IMR-90 (cell line): Measurements from ENCODE around the gene HNMT. TPM values are rescaled to one million over a fixed set of nuclear protein-coding genes. Genes with fewer than 3 reads are reported as not detected.
A peak's percentile ranks its signal among the peaks of the same experiment; 100 is the strongest.

Experiments used
- ATAC-seq: fragments of 200-7000 bp; cut with Tn5 transposase; 2 replicates; pipeline ENCODE4 v1.9.1; 2020; ENCODE audit warnings: low read depth, mild to moderate bottlenecking, moderate library complexity
- BruUV-seq: library from RNA; stranded (reverse); fragments of 400-500 nt; replicated peaks from 2 replicates; lab custom pipeline; 2021; lab: Mats Ljungman, UMichigan
- CTCF ChIA-PET: fragments of 300-600 bp; formaldehyde crosslinking; extraction: SDS; loops from one replicate; lab custom pipeline; 2021; ENCODE audit warnings: antibody characterized with exemption; lab: Yijun Ruan, JAX
- POLR2A ChIA-PET: fragments of 300-600 bp; sonication (Branson Sonifier 250); formaldehyde crosslinking; loops from one replicate; lab custom pipeline; 2022; ENCODE audit warnings: antibody characterized with exemption; ENCODE audit not compliant: unreplicated experiment; lab: Charles Lee
- DNase-seq: peaks from one replicate; pipeline ENCODE4 v3.0.0; 2013
- H2AFZ ChIP-seq: replicated peaks from 2 replicates; pipeline ENCODE3; 2013; ENCODE audit warnings: low read length, mild to moderate bottlenecking; ENCODE audit not compliant: poor library complexity
- H2AK5ac ChIP-seq: 2 replicates; pipeline ENCODE4 v1.6.1; 2013; ENCODE audit warnings: low read depth, low read length, inconsistent platforms
- H2AK9ac ChIP-seq: replicated peaks from 2 replicates; pipeline ENCODE3; 2013; ENCODE audit warnings: mild to moderate bottlenecking, low read depth, low read length, moderate library complexity; ENCODE audit not compliant: poor library complexity
- H2BK120ac ChIP-seq: 2 replicates; pipeline ENCODE4 v1.6.1; 2013; ENCODE audit warnings: low read depth, low read length, inconsistent platforms
- H2BK15ac ChIP-seq: 3 replicates; pipeline ENCODE4 v1.6.1; 2013; ENCODE audit warnings: low read depth, low read length, inconsistent platforms
- H2BK20ac ChIP-seq: 2 replicates; pipeline ENCODE4 v1.6.1; 2013; ENCODE audit warnings: low read depth, mild to moderate bottlenecking, inconsistent platforms, low read length, moderate library complexity
- H2BK5ac ChIP-seq: 2 replicates; pipeline ENCODE4 v1.6.1; 2013; ENCODE audit warnings: mild to moderate bottlenecking, low read depth, low read length, inconsistent platforms; ENCODE audit not compliant: poor library complexity, severe bottlenecking
- H3K14ac ChIP-seq: replicated peaks from 2 replicates; pipeline ENCODE4 v1.6.1; 2013; ENCODE audit warnings: low read depth, low read length, inconsistent platforms
- H3K18ac ChIP-seq: 2 replicates; pipeline ENCODE4 v1.6.1; 2013; ENCODE audit warnings: low read depth, low read length, control low read depth
- H3K23ac ChIP-seq: 2 replicates; pipeline ENCODE4 v1.6.1; 2013; ENCODE audit warnings: low read depth, low read length, inconsistent platforms
- H3K27ac ChIP-seq: 2 replicates; pipeline ENCODE4 v1.5.1; 2013; ENCODE audit warnings: mild to moderate bottlenecking, control low read depth, low read length; ENCODE audit not compliant: insufficient read depth
- H3K27me3 ChIP-seq: 2 replicates; pipeline ENCODE4 v1.6.1; 2013; ENCODE audit warnings: low read length; ENCODE audit not compliant: control insufficient read depth, insufficient read depth
- H3K36me3 ChIP-seq: 2 replicates; pipeline ENCODE4 v1.6.1; 2013; ENCODE audit warnings: low read length, mixed read lengths; ENCODE audit not compliant: control insufficient read depth, insufficient read depth
- H3K4ac ChIP-seq: 2 replicates; pipeline ENCODE4 v1.6.1; 2013; ENCODE audit warnings: low read depth, low read length, inconsistent platforms
- H3K4me1 ChIP-seq: 2 replicates; pipeline ENCODE4 v1.6.1; 2013; ENCODE audit warnings: low read length, mixed read lengths; ENCODE audit not compliant: control insufficient read depth, insufficient read depth
- H3K4me2 ChIP-seq: 2 replicates; pipeline ENCODE4 v1.6.1; 2013; ENCODE audit warnings: low read depth, mild to moderate bottlenecking, control low read depth, low read length, moderate library complexity
- H3K4me3 ChIP-seq: 2 replicates; pipeline ENCODE4 v1.5.1; 2013; ENCODE audit warnings: low read depth, mild to moderate bottlenecking, control low read depth, low read length, moderate library complexity; ENCODE audit not compliant: insufficient read depth
- H3K56ac ChIP-seq: 2 replicates; pipeline ENCODE4 v1.6.1; 2013; ENCODE audit warnings: low read length, inconsistent platforms; ENCODE audit not compliant: insufficient read depth; ENCODE audit errors: extremely low read depth
- H3K79me1 ChIP-seq, 2 experiments: 2 replicates each; pipeline ENCODE4 v1.6.1; 2013; ENCODE audit warnings: low read length in 2 of 2, inconsistent platforms in 1 of 2, low read depth in 1 of 2
- H3K9ac ChIP-seq: 2 replicates; pipeline ENCODE4 v1.6.1; 2013; ENCODE audit warnings: low read depth, low read length, control low read depth
- H3K9me1 ChIP-seq: 2 replicates; pipeline ENCODE4 v1.6.1; 2013; ENCODE audit warnings: low read length, inconsistent platforms; ENCODE audit not compliant: insufficient read depth
- H3K9me3 ChIP-seq: 2 replicates; pipeline ENCODE4 v1.6.1; 2013; ENCODE audit warnings: low read length; ENCODE audit not compliant: control insufficient read depth, insufficient read depth
- H4K20me1 ChIP-seq: 2 replicates; pipeline ENCODE4 v1.6.1; 2013; ENCODE audit warnings: low read length, inconsistent platforms; ENCODE audit not compliant: insufficient read depth
- H4K5ac ChIP-seq: 2 replicates; pipeline ENCODE4 v1.6.1; 2013; ENCODE audit warnings: mild to moderate bottlenecking, low read depth, low read length, control low read depth
- H4K8ac ChIP-seq, 2 experiments: 2 replicates each; pipeline ENCODE4 v1.6.1; 2013; ENCODE audit warnings: low read depth in 2 of 2, low read length in 2 of 2, control low read depth in 1 of 2, inconsistent platforms in 1 of 2
- H4K91ac ChIP-seq: 2 replicates; pipeline ENCODE4 v1.6.1; 2013; ENCODE audit warnings: low read depth, low read length, inconsistent platforms; ENCODE audit not compliant: insufficient read depth
- FOS ChIP-seq: fragments of 150-350 bp; IDR thresholded peaks from 2 replicates; pipeline ENCODE4 v1.6.1; 2016; ENCODE audit warnings: low read depth, low read length
- MAZ ChIP-seq: IDR thresholded peaks from 2 replicates; pipeline ENCODE4 v1.6.1; 2012; ENCODE audit warnings: low read depth, mild to moderate bottlenecking, low read length, improper control_type of control experiment, moderate library complexity, borderline replicate concordance
- WGBS, 2 experiments: methylation state at CpG; one replicate each; pipeline versions ENCODE4 v1.1.5 to v1.1.7; 2013; ENCODE audit warnings: missing lambda C conversion rate in 2 of 2; ENCODE audit not compliant: insufficient read length in 1 of 2; ENCODE audit errors: extremely low coverage in 2 of 2; 5-methylcytosine and 5-hydroxymethylcytosine counted together
- dilution Hi-C: fragments of 300-500 bp; cut with HindIII; formaldehyde crosslinking; loops from one replicate; pipeline ENCODE4 v1.14.3; 2018; ENCODE audit warnings: low sequenced_read_pairs; ENCODE audit not compliant: unreplicated experiment
- in situ Hi-C: fragments of 300-500 bp; cut with MboI; formaldehyde crosslinking; loops from 3 replicates; pipeline ENCODE4 v1.14.3; 2019; ENCODE audit warnings: low sequenced_read_pairs, inconsistent platforms, mixed read lengths
- intact Hi-C: fragments of 100-400 bp; cut with micrococcal nuclease; formaldehyde crosslinking; loops from 2 replicates; pipeline ENCODE4 v1.10.0; 2022
- polyA plus RNA-seq, 3 experiments: library from polyadenylated mRNA; depleted of rRNA; stranded (reverse); fragments of >200 nt; gene quantifications; 2 replicates each; pipeline ENCODE4 v1.2.3, GENCODE V29; 2012; ENCODE audit warnings: low replicate concordance in 1 of 3
- total RNA-seq: library from RNA; depleted of rRNA; stranded (reverse); fragments of >200 nt; gene quantifications from 2 replicates; pipeline ENCODE4 v1.2.3, GENCODE V29; 2012

The HNMT gene
- total and polyA plus RNA-seq, 2 of the 4 experiments (the other 2 are of a cell fraction): 6.4 to 14.2 TPM

GRCh38 chr2:137957033-137957432 lies 7.2 kb upstream of the HNMT start (continued):
- 0 out of 2 replicates have a peak, but pooled peaks have one; percentile 6 for TF ChIP-seq MAZ

GRCh38 chr2:137959166-137959565 lies 5.1 kb upstream of the HNMT start:
- H3K4me1 ChIP-seq: peaks cover 10% of the 10 kb centered on the region
- no peak for TF ChIP-seq FOS
- H4K20me1 ChIP-seq: no peaks in the 10 kb centered on the region
- no peaks in the 10 kb centered on the region for H3K79me1 ChIP-seq
- intact Hi-C loops: no loop called here
- no peak overlapping the region for H3K4ac ChIP-seq
- no peak overlapping the region for H3K9ac ChIP-seq
- DNase-seq: no peak
- peaks cover 6% of the 10 kb centered on the region; the same call in 1 of the 2 replicates for H3K9me1 ChIP-seq
- H2AK5ac ChIP-seq: no peak overlapping the region
- H3K23ac ChIP-seq: no peak overlapping the region
- H3K4me2 ChIP-seq: no peak overlapping the region
- dilution Hi-C loops: no loop called here
- CTCF ChIA-PET: interaction anchor here (0.6 kb wide), 1 partner anchor 18 kb away, joined by 5 read pairs; no protein-coding TSS in a partner anchor
- H2AFZ ChIP-seq: no peak overlapping the region
- H4K8ac ChIP-seq: no peak overlapping the region
- H3K36me3 ChIP-seq: no peaks in the 10 kb centered on the region
- H3K27me3 ChIP-seq: no peaks in the 10 kb centered on the region
- H2BK15ac ChIP-seq: no peak overlapping the region
- no peak overlapping the region for H3K27ac ChIP-seq
- in situ Hi-C loops: loop anchor here (10.0 kb wide), 1 partner anchor 316 kb away; no protein-coding TSS in a partner anchor
- no peak overlapping the region for H3K18ac ChIP-seq
- POLR2A ChIA-PET: no interaction called here
- no peak overlapping the region for H2AK9ac ChIP-seq
- H2BK20ac ChIP-seq: no peak overlapping the region
- H4K91ac ChIP-seq: no peak overlapping the region
- H3K14ac ChIP-seq: no peak overlapping the region
- no peak for ATAC-seq
- no TSS peak for BruUV-seq
- no peak overlapping the region for H3K4me3 ChIP-seq
- no peak overlapping the region for H2BK120ac ChIP-seq
- no peak overlapping the region for H4K5ac ChIP-seq
- no CpG with 5 or more reads among the region's 1 CpG for WGBS, 2 experiments
- H3K56ac ChIP-seq: no peak overlapping the region
- no peaks in the 10 kb centered on the region for H3K9me3 ChIP-seq
- no peak overlapping the region for H2BK5ac ChIP-seq
